Fibroblast of lung (primary cell): Measurements from ENCODE around the gene CCDC150.

Experiments used
- CTCF ChIP-seq, 2 donors: IDR thresholded peaks in 1 of 2; conservative IDR thresholded peaks in 1 of 2; 1 replicate in 1 of 2; 2 replicates in 1 of 2; pipeline ENCODE4 v1.5.1; 2011 to 2012; ENCODE audit warnings: low read length in 2 of 2, control low read depth in 1 of 2, inconsistent platforms in 1 of 2, low read depth in 1 of 2, mild to moderate bottlenecking in 1 of 2
- EZH2 ChIP-seq: IDR thresholded peaks from 2 replicates; pipeline ENCODE4 v1.5.1; 2012; ENCODE audit warnings: low read length, control low read depth, mild to moderate bottlenecking; ENCODE audit errors: missing control alignments

- TF ChIP-seq CTCF (conservative IDR thresholded peaks at IDR 0.05 in 1 of 2, IDR thresholded peaks at IDR 0.05 in 1 of 2; ENCODE audit: low read depth in 1 of 2, low read length in 2 of 2): no peak
- no peak for TF ChIP-seq EZH2
These were observed 46.3 kb downstream of the CCDC150 start for GRCh38 chr2:196685792-196686191.
